GDM1 (cell line): ENCODE data around the gene CYFIP1.

ENCODE experiments used
- DNase-seq: peaks from one replicate; lab custom pipeline; 2025; lab: John Stamatoyannopoulos, UW

CYFIP1 gene

DNA sequence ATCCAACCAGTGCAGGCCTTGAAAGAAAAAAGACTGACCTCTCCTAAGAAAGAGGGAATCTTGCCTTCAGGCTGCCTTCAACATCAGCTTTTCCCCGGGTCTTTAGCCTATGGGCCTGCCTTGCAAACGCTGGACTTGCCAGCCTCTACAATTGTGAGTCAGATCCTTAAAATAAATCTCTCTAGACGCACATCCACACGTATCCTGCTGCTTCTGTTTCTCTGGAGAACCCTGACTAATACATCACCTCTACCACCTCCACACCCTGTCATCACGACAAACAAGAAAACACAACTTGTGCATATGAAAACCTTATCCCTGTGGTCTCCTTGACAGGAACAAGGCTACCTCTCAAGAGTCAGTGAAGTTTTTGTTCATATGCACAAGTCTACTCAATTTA, 11.8 kb downstream of the CYFIP1 start:
- no peak for DNase-seq

DNA sequence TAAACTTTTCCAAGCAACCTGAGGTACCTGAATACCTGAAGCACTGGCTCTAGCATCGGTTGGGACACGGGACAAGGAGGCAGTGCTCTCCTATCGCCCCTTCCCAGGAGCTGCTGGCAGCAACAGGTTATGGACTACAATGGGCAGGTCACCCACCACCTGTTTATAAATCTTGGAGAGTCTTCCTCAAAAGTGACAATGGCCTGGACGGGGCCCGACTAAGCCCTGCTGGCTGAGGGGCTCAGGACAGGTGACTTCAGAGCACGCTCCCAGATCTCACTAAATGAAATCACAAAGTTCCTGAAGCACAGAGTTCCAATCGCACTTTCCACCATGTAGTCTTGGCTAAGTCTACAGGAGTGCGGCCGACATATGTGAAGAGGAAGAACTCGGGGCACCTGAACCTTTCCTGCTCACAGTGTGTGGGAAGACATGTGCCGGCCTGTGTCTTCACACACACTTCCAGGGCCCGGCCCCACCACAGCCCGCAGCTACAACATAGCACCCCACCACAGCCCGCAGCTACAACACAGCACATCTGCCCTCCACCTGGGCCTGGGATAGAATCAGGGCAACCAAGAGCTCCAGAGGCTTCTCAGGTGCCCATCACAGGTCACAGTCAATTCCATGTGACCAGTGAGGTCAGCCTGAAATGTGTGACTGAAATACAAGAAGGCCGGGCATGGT, 12.9 kb downstream of the CYFIP1 start:
- no peak for DNase-seq

DNA sequence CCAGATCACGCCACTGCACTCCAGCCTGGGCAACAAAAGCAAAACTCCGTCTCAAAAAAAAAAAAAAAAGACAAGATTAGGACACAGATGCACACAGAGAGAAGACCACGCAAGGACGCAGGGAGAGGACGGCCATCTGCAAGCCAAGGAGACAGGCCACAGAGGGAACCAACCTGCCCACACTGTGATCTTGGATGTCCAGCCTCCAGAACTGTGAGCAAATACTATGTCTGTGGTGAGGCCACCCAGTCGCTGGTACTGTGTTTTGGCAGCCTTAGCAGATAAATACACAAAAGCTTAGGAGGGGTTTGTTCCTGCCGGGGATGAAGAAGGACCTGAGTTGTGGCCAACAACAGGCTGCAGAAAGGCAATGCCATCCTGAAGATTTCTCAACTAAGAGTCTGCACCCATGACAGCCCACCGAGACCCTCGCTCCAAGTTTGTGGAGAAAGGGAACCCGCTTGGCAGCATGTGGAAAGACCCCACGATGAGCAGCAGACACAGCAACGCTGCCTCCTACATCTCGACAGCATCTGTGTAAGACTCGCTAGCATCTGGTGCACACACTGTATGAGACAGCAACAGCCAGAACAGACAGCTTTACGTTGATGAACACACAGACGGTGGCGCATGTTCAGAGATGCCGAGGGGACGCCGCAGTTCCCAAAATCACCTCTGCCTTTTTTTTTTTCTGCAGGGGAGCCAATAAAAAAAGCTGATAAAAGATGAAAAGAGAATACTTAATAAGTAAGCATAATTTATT, 13.7 kb downstream of the CYFIP1 start:
- DNase-seq: no peak

DNA sequence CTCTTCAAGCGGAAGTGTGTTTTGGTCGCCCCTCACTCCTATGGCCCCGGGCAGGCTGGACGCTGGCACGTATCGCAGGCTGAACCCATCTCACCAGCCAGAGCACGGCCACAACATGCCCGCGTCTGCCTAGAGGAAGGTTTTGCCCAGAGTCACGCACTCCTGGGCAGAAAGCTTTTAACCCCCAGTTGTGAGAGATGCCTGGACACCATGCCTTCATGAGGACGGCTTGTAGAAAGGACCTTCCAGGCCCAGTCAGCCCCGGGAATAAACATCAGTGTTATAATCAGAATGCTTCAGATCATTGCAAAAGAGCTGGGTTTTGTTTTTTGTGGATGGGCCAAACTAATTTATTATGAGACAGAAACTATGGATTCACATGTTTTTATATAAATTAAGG, 16.5 kb downstream of the CYFIP1 start:
- DNase-seq: no peak

DNA sequence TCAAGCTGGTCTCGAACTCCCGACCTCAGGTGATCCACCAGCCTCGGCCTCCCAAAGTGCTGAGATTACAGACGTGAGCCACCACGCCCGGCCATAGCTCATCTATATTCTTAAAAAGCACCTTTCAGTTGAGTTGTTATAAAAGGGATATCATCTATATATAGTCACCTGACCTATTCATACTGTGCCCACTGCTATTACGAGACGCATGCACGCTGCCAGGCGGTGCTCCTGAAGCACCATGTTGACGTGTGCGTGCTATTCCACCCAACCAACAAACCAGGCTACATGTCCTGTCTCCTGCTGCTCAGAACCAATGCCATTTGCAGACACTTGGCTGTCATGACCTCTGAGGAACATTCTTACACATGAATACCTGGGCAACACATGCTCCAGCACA, 17.6 kb downstream of the CYFIP1 start:
- DNase-seq: no peak

DNA sequence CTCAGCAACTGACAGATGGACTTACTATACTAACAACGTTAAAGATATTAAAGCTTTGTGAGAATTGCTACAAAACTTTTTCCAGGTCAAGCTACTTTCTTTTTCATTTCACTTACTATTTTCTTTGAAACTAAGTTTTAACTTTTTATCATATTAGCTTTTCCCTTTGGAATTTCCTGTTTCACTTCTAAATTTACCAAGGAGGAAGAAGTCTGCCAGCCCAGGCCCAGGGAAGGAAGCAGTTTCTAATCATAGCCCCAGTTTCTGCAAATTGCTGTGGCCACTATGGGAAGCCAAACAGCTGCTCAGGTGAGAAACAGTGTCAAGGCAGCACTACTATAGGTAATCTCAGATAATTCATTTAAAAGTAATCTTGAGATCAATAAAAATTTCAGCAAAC, 18.4 kb downstream of the CYFIP1 start:
- DNase-seq: no peak

DNA sequence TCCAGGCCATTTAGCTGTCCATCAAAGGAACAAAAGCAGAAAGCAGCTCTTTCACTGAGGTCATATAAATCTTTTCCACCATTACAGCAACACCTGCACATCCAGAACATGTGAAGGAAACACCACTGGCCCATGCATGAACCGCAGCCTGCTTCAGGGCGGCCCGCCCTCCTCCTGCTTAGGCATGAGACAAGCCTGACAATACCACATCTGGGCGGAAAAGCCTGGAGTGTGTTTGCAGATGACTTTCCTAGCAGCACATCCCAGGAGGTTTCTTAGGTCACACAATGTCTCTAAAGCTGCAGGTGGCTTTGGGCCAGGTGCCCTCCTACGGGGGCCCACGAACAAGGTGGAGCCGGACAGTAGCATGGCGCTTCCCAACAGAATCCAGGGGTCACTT, 19.6 kb downstream of the CYFIP1 start:
- DNase-seq: no peak

DNA sequence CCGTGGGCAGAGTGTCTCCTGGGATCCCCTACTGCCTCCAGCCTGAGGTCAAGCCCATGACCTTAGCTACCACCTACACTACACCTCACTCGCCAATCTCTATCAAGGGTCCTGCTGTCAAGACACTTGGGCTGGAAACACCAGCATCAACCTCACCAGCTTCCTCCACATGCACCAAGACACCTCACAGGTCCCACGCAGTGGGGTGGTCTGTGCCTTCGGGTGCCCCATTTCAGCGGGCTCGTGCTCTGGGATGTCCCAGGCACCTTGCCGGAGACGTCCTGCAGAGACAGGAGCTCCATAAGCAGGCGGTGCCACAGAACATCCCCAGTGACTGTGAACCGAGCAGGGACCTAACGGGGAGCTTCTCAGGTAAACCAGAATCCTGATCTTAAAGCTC, 20.0 kb downstream of the CYFIP1 start:
- DNase-seq: no peak

DNA sequence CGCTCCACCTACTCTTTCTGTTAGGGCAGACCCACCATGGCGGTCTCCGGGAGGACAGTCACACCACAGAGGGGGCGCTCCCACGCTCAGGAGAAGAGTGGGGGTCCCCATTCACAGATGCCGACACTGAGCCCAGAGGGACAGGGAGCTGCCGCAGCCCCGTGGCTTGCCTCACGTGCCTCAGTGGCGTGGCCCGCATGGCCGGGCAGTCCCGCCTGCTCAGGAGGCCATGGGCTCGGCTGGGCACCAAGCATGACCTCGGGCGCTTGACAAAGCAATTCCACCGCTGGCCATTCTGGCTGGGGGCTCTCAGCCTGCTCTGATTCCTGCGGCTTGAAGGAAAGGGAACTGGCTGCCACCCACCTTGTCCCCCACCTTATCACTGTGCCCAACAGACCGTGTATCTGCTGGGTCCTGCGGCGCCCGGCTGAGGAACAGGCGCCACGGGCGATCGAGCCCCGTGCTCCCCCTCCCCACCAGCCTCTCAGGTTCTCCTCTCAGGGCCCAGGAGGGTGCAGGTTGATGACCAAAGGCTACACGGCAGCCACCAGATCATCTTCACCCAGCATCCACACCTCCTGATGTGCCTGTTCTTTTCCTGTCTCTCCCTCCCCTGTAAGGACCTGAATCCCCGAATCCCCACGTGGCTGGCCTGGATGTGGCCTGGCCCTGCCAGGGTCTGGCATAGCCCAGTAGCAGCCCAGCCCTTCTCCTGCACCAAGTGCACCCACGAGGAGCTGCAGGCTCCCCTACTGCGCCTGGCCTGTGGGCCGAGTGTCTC, 20.7 kb downstream of the CYFIP1 start:
- DNase-seq: no peak

DNA sequence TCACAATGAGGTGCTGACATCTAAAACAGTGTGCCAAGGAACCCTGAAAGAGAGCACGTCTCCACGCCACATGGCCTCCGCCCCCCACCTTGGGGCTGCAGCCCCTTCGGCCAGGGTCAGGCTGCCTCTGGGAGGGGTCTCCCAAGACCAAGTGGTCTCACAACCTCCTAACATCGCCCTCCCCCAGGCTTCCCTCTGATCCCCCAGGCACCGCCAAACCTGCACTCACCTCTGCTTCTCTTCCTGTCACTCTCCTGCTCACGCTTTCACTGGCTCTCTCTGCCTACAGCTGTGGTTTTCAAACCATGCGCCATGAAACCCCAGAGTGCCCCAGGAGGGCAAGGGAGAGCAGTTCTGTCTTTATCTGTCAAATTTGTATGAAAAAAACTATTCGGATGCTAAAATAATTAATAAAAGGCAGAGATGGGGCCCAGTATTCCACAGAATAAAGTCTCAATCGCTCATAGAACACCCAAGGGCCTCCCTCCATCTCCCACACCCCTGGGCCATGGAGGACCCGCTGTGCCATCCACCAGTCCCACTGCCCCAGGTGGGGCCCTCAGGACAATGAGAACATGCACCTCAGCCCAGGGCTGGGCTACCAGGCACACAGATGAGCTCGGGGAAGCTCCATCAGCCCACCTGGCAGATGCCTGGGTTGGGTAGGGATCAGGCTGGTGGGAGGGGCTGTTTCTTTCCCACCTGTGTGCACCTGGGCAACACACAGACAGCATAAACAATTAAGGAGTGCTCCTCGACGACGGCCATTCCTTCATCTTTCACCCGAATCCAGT, 21.5 kb downstream of the CYFIP1 start:
- no peak for DNase-seq

DNA sequence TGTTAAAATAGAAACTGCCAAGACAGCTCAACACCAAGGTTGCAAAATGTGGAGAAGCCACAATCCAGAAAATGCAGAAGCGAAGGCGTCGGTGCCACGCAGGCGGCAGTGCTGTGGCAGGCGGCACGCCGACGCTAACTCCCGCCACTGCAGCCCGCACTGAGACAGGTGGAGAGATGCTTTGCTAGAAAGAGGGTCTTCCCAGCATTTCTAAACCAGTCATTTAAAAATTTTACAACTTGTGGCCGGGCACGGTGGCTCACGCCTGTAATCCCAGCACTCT, 23.2 kb downstream of the CYFIP1 start:
- DNase-seq: no peak

DNA sequence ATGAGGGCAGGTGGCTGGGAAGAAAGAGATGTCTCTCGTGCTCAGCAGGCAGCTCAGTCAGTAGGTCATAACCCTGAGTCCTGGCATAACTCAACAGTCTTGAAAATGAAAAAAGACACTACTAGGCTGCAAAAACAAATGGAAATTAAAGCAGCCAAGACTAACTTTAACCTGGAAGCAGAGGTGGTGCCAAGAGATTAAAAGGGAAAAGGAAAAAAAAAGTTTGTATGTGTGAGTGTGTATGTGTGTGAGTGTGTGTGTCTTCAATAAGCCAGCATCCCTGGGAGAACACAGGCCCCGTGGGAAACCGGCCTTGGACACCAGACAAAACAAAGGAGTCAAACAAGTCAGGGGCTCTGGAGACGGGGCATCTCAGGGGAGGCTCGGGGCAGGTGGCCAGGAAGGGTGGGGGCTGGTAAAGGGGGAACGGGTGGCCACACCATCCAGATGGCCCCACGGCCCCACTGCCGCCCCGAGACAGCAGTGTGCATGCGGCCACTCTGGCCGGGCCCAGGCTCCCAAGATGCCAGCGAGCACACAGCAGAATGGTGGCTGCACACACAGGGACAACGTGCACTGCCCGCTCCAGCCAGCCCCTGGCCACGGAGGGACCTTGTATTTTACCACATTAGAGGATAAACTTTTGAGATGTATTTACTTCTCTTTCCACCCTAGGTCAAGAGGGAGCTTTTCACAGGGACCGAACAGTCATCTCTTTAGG, 23.8 kb downstream of the CYFIP1 start:
- DNase-seq: no peak

DNA sequence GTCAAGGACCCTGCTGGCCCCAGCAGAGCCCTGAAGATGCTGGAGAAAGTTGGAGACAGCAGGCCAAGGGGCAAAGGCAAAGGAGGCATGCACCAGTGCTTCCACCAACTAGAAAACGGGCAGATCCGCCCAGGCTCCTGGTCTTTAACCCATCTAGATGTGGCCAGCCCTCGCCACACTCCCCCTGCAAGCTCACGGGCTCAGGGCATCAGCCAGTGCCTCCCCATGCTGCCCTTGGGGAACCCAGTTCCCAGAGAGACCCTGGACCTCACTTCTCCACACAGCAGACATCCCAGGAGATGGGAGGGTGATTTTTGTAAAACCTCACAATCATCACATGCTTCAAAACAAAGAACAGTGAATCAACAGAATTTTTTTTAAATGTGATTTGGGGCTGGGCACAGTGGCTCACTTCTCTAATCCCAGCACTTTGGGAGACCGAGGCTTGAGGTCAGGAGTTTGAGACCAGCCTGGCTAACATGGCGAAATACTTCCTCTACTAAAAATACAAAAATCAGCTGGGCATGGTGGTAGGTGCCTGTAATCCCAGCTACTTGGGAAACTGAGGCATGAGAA, 24.5 kb downstream of the CYFIP1 start:
- no peak for DNase-seq

DNA sequence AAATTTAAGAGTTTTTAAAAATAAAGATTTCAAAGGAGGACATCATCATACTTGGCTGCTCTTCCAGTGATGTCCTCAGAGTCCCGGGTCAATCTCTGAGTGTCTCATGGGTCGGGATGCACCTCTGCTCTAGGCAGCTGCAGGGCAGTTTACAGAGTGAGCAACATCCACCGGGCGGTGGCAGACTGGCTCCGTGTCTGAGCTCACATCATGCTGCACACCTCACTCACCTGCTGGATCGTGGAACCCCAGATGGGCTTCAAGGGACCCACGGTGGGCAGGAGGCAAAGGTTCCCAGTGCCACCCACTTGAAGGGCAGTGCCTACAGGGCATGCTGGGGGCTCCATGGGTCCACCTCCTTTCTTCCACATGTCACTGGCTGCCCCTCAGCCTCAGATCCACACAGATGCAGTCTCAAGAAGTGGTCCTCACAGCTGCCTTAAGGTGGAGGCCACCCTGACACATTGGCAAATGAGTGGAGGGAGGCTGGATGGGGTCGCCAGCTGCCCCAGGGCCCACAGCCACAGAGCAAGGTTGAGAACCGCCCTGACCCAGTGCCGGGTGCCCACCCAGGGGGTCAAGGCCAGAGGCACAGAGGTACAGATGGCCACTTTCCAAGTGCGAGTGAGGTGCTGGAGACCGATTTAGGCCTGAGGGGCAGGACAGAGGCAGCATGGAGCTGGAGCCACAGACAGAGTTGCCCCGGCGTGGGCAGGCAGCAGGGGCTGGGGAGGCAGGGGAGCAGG, 25.2 kb downstream of the CYFIP1 start:
- no peak for DNase-seq

DNA sequence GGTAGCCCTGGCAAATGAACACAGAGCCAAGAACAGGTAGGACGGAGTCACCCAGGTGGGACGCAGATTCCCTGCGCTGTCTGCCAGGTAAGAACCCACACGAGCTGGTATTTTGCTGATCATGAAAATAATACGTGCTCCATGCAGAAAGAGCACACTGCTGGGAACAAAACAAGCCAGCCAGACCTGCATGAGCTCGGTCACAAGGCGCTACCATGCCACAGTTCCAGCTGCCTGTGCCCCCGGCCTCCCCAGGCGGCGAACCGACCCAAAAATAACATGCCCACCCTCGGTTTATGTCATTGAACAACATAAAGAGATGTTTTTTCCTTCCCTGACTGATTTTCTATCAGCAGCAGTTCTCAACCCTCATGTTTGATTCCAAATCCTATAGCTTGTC, 25.8 kb downstream of the CYFIP1 start:
- DNase-seq: no peak

DNA sequence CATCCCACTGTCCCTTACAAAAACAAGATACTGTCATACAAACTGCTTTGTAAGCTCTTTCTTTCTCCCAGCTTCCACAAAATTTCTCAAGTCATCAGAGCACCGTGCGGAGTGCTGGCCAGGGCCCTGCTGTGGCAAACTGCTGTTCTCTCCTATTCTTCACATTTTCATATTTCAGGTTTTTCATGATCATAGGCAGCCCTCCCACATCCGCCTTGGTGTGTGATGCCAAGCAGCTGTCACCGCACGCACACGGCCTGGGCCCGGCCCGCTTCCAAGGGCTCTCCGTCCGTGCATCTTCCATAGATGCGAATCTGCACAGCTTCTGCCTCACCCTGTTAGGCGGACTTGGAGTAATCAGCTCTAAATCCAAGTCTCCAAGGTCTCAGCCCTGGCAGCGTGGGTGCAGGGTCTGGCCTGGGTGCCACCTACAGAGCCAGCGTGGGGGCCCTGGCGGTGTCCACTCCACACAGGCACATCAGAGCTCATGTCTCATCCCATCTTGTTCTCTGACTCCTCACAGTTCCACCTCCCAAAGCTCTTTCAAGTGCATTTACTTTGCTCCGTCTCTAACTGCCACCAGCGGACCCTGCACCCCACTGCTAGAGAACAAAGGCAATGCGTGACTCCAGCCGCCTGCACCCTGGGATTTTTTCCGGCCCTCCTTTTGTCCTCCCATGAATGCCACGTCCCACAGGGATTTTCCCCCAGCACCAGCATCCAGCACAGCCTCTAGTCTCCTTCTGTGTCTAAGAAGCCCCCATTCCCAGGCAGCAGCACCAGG, 27.2 kb downstream of the CYFIP1 start:
- no peak for DNase-seq

DNA sequence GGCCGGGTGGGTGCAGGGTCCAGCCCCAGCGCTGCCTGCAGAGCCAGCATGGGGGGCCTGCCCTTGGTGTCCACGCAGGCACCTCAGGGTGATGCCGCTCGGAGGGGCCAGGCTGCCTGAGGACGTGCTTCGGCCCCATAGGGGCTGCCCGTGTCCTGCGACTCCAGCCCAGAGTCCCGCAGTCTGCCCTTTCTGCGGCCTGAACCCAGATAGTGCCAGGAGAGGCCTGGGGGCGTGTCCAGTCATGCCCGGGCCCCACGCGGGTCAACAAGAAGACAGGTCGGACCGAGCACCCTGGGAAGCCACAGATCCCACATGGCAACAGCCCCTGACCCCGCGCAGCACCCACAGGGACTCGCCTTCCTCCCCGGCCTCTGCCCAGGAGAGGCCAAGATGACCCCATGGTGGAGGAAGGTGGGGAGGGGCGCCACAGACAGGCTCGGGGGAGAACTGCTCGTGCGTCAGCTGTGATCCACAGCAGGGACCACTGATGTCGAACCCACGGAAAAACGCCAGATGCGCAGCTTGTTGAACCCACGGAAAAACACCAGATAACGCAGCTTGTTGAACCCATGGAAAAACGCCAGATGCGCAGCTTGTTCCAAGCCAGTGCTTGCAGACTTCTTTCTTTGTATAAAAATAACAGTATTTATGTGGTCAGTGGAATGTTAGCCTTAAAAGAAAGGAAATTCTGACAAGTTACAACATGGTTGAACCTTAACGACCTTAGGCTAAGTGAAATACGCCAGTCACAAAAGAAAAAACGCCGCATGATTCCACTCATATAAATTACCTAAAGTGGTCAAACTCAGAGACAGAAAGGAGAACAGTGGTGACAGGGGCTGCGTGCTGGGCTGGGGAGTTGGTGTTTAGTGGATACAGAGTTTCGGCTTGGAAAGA, 28.5 kb downstream of the CYFIP1 start:
- DNase-seq: no peak

DNA sequence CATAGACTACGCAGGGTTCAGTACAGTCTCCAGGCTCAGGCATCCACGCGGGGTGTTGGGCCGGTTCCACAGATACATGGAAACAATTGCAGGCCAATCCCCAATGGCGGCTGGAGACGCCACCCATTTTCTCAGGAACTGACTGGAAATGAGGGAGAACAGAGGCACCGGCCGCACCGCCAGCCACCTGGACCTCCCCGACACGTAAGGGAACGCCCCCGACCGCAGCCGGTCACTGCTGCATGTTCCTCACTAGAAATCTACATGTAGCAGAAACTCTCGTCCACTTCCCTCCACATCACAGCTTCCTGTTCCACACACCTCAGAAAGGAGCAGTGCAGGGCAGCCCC, 29.2 kb downstream of the CYFIP1 start:
- DNase-seq: no peak
